H9 (cell line): ENCODE results near the gene NRXN2. TPM values are rescaled to one million over a fixed set of nuclear protein-coding genes. Genes with fewer than 3 reads are reported as not detected.
A peak's percentile ranks its signal among the peaks of the same experiment; 100 is the strongest.

Experiments
- DNase-seq: peaks from one replicate; pipeline ENCODE4 v3.0.0-alpha.2; 2017
- H2AFZ ChIP-seq: one replicate; pipeline ENCODE4 v1.6.1; 2013; ENCODE audit warnings: mild to moderate bottlenecking, low read length, control low read depth, moderate library complexity
- H2AK5ac ChIP-seq: 2 replicates; pipeline ENCODE4 v1.6.1; 2013; ENCODE audit warnings: low read length, control low read depth, mixed read lengths; ENCODE audit not compliant: insufficient read length
- H2BK120ac ChIP-seq: one replicate; pipeline ENCODE4 v1.6.1; 2013; ENCODE audit warnings: low read depth, mild to moderate bottlenecking, low read length, control low read depth, inconsistent platforms; ENCODE audit not compliant: poor library complexity, severe bottlenecking
- H2BK12ac ChIP-seq: 2 replicates; pipeline ENCODE4 v1.6.1; 2013; ENCODE audit warnings: low read length, control low read depth, mixed read lengths, low read depth; ENCODE audit not compliant: insufficient read length
- H2BK15ac ChIP-seq: 2 replicates; pipeline ENCODE4 v1.6.1; 2013; ENCODE audit warnings: low read depth, low read length, control low read depth
- H2BK20ac ChIP-seq: one replicate; pipeline ENCODE4 v1.6.1; 2013; ENCODE audit warnings: low read depth, mild to moderate bottlenecking, low read length, control low read depth, inconsistent platforms; ENCODE audit not compliant: poor library complexity, severe bottlenecking
- H2BK5ac ChIP-seq: 2 replicates; pipeline ENCODE4 v1.6.1; 2013; ENCODE audit warnings: low read length, control low read depth, mixed read lengths; ENCODE audit not compliant: insufficient read length
- H3K14ac ChIP-seq: 2 replicates; pipeline ENCODE4 v1.6.1; 2013; ENCODE audit warnings: low read length, control low read depth; ENCODE audit not compliant: insufficient read depth
- H3K18ac ChIP-seq: 2 replicates; pipeline ENCODE4 v1.6.1; 2013; ENCODE audit warnings: low read depth, mild to moderate bottlenecking, mixed read lengths, low read length, control low read depth; ENCODE audit not compliant: insufficient read length
- H3K23ac ChIP-seq: 2 replicates; pipeline ENCODE4 v1.6.1; 2013; ENCODE audit warnings: low read length, control low read depth, mixed read lengths, low read depth; ENCODE audit not compliant: insufficient read length
- H3K23me2 ChIP-seq: 2 replicates; pipeline ENCODE4 v1.6.1; 2013; ENCODE audit warnings: low read depth, mild to moderate bottlenecking, mixed read lengths, low read length, control low read depth; ENCODE audit not compliant: insufficient read length, poor library complexity, severe bottlenecking
- H3K27ac ChIP-seq: 2 replicates; pipeline ENCODE4 v1.5.1; 2013; ENCODE audit warnings: low read length, control low read depth, mixed read lengths, low read depth; ENCODE audit not compliant: insufficient read length
- H3K27me3 ChIP-seq: 2 replicates; pipeline ENCODE4 v1.6.1; 2013; ENCODE audit warnings: low read length, control low read depth, inconsistent platforms; ENCODE audit not compliant: insufficient read depth
- H3K4ac ChIP-seq: 2 replicates; pipeline ENCODE4 v1.6.1; 2013; ENCODE audit warnings: low read depth, mild to moderate bottlenecking, control low read depth, inconsistent platforms, low read length, moderate library complexity
- H3K4me1 ChIP-seq: 2 replicates; pipeline ENCODE4 v1.6.1; 2013; ENCODE audit warnings: low read length, control low read depth, inconsistent platforms; ENCODE audit not compliant: insufficient read depth
- H3K4me2 ChIP-seq: 2 replicates; pipeline ENCODE4 v1.6.1; 2013; ENCODE audit warnings: low read length, control low read depth, mixed read lengths; ENCODE audit not compliant: insufficient read length, insufficient read depth
- H3K56ac ChIP-seq: 2 replicates; pipeline ENCODE4 v1.6.1; 2013; ENCODE audit warnings: low read depth, mild to moderate bottlenecking, mixed read lengths, low read length, control low read depth; ENCODE audit not compliant: insufficient read length
- H3K79me1 ChIP-seq: 2 replicates; pipeline ENCODE4 v1.6.1; 2013; ENCODE audit warnings: low read depth, mild to moderate bottlenecking, moderate library complexity, low read length, control low read depth, inconsistent platforms; ENCODE audit not compliant: insufficient read depth, poor library complexity, severe bottlenecking
- H3K79me2 ChIP-seq: 2 replicates; pipeline ENCODE4 v1.6.1; 2013; ENCODE audit warnings: low read length, control low read depth, inconsistent platforms; ENCODE audit not compliant: insufficient read depth
- H3K9ac ChIP-seq: 2 replicates; pipeline ENCODE4 v1.6.1; 2013; ENCODE audit warnings: low read length, control low read depth, mixed read lengths; ENCODE audit not compliant: insufficient read length; ENCODE audit errors: extremely low read depth
- H3K9me3 ChIP-seq: one replicate; pipeline ENCODE4 v1.6.1; 2013; ENCODE audit warnings: low read depth, low read length, inconsistent platforms; ENCODE audit not compliant: control insufficient read depth
- H3T11ph ChIP-seq: one replicate; pipeline ENCODE4 v1.6.1; 2013; ENCODE audit warnings: mild to moderate bottlenecking, low read length, control low read depth, inconsistent platforms
- H4K20me1 ChIP-seq: one replicate; pipeline ENCODE4 v1.6.1; 2013; ENCODE audit not compliant: control insufficient read depth, insufficient read length, insufficient read depth
- H4K5ac ChIP-seq: 2 replicates; pipeline ENCODE4 v1.6.1; 2013; ENCODE audit warnings: low read depth, mild to moderate bottlenecking, mixed read lengths, low read length, control low read depth; ENCODE audit not compliant: insufficient read length
- H4K8ac ChIP-seq: replicated peaks from 2 replicates; pipeline ENCODE4 v1.6.1; 2013; ENCODE audit warnings: low read length, control low read depth, mixed read lengths, low read depth; ENCODE audit not compliant: insufficient read length
- H4K91ac ChIP-seq: 2 replicates; pipeline ENCODE4 v1.6.1; 2013; ENCODE audit warnings: low read depth, mild to moderate bottlenecking, moderate library complexity, mixed read lengths, low read length, control low read depth; ENCODE audit not compliant: insufficient read length
- H3K27ac Mint-ChIP-seq, 3 experiments: 2 replicates in 2 of 3; 3 replicates in 1 of 3; pipeline ENCODE4 v1.8.0; 2020 to 2021; ENCODE audit warnings: mixed read lengths in 3 of 3, mild to moderate bottlenecking in 1 of 3, moderate library complexity in 1 of 3
- H3K27me3 Mint-ChIP-seq: 2 replicates; pipeline ENCODE4 v1.8.0; 2021; ENCODE audit warnings: low read depth, mild to moderate bottlenecking, moderate library complexity, mixed read lengths
- H3K36me3 Mint-ChIP-seq, 3 experiments: 2 replicates in 2 of 3; 3 replicates in 1 of 3; pipeline ENCODE4 v1.8.0; 2020 to 2021; ENCODE audit warnings: low read depth in 3 of 3, mixed read lengths in 3 of 3; ENCODE audit not compliant: insufficient read depth in 1 of 3
- H3K4me1 Mint-ChIP-seq, 2 experiments: 2 replicates each; pipeline ENCODE4 v1.8.0; 2020; ENCODE audit warnings: mixed read lengths in 2 of 2
- H3K4me3 Mint-ChIP-seq, 2 experiments: 2 replicates in 1 of 2; 3 replicates in 1 of 2; pipeline ENCODE4 v1.8.0; 2020 to 2021; ENCODE audit warnings: mild to moderate bottlenecking in 2 of 2, mixed read lengths in 2 of 2, moderate library complexity in 1 of 2
- H3K9me3 Mint-ChIP-seq, 2 experiments: 2 replicates in 1 of 2; 3 replicates in 1 of 2; pipeline ENCODE4 v1.8.0; 2020; ENCODE audit warnings: mild to moderate bottlenecking in 2 of 2, mixed read lengths in 2 of 2, moderate library complexity in 1 of 2
- WGBS: extraction: QIAGEN DNeasy Blood & Tissue Kit; methylation state at CpG from one replicate; pipeline ENCODE4 v1.1.7; 2013; ENCODE audit warnings: missing lambda C conversion rate, low lambda C conversion rate, mixed read lengths; ENCODE audit not compliant: insufficient read length; ENCODE audit errors: extremely low coverage; 5-methylcytosine and 5-hydroxymethylcytosine counted together
- total RNA-seq: library from RNA; stranded (reverse); gene quantifications from 2 replicates; pipeline ENCODE4 v1.2.1, GENCODE V29; 2021
- TF ChIP-seq, protein P1 (sequence below): fragments of 200-600 bp; sonication (generic); conservative IDR thresholded peaks from 3 replicates; pipeline ENCODE4 v1.8.0; 2021; ENCODE audit warnings: antibody characterized with exemption, mild to moderate bottlenecking

NRXN2 gene
- total RNA-seq, 1 experiment from 2014 or later: 3.9 TPM

DNA sequence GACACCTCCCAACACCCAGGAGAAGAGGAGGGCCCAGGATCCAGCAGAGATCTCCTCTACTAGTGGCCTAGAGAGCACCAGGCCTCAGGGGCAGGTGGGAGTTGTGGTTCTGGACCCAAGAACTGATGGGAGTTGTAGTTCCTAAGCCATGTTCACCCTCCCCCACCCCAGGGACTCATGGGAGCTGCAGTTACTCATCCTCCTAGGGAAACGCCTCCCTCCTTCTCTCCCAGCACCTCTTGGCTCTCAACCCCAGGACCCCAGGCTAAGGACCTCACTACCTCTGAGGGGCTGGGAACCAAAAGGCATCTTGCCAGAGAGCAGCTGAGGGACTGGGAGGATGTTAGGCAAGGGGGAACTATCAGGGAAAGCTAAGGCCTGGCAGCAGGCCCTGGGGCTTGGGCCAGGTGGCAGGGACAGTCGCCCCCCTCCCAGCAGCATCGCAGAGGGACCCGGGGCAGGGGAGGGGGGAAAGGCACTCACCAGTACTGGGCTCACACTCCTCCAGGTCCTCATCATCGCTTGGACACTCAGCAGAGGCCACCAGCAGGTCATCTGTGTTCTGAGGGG lies 103.1 kb downstream of the NRXN2 start:
- Histone ChIP-seq H3K56ac (no peak overlapping the region), H3K18ac (no peak overlapping the region), H3K27me3 (no peaks in the 10 kb centered on the region), H3K14ac (no peak overlapping the region; the same call in 1 of the 2 replicates), H4K20me1 (no peaks in the 10 kb centered on the region), H2BK15ac (no peak overlapping the region), H3K4me1 (no peaks in the 10 kb centered on the region), H3K9me3 (no peaks in the 10 kb centered on the region), H2BK20ac (no peak overlapping the region), H3K79me2 (no peaks in the 10 kb centered on the region), H3K27ac (no peak overlapping the region), H3K79me1 (no peaks in the 10 kb centered on the region), H3K23me2 (no peaks in the 10 kb centered on the region), H3K23ac (no peak overlapping the region), H2AK5ac (no peak overlapping the region), H2BK5ac (no peak overlapping the region), H4K91ac (no peak overlapping the region), H3T11ph (no peak overlapping the region), H3K9ac (no peak overlapping the region), H2AFZ (no peak overlapping the region), H4K8ac (no peak overlapping the region), H2BK12ac (no peak overlapping the region), H3K4me2 (no peak overlapping the region), H3K4ac (no peak overlapping the region), H2BK120ac (no peak overlapping the region), H4K5ac (no peak overlapping the region)
- TF ChIP-seq, protein P1, sequence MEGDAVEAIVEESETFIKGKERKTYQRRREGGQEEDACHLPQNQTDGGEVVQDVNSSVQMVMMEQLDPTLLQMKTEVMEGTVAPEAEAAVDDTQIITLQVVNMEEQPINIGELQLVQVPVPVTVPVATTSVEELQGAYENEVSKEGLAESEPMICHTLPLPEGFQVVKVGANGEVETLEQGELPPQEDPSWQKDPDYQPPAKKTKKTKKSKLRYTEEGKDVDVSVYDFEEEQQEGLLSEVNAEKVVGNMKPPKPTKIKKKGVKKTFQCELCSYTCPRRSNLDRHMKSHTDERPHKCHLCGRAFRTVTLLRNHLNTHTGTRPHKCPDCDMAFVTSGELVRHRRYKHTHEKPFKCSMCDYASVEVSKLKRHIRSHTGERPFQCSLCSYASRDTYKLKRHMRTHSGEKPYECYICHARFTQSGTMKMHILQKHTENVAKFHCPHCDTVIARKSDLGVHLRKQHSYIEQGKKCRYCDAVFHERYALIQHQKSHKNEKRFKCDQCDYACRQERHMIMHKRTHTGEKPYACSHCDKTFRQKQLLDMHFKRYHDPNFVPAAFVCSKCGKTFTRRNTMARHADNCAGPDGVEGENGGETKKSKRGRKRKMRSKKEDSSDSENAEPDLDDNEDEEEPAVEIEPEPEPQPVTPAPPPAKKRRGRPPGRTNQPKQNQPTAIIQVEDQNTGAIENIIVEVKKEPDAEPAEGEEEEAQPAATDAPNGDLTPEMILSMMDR: no peak
- no CpG with 5 or more reads among the region's 5 CpGs for WGBS
- DNase-seq: peak; percentile 76
- Mint-ChIP-seq H3K4me3 (no peak overlapping the region; a peak in 1 of 5 replicates), H3K27ac (peak overlapping the region in 2 of 3 experiments; percentile 76 to 85; a peak in 2 of 7 replicates), H3K36me3 (peaks cover 0 to 8% (median 0%) of the 10 kb centered on the region in 3 experiments; a peak in 2 of 7 replicates), H3K4me1 (peaks cover 7 to 19% of the 10 kb centered on the region in 2 experiments), H3K27me3 (no peaks in the 10 kb centered on the region; the same call in none of the 2 replicates), H3K9me3 (no peaks in the 10 kb centered on the region)
